Stomach (tissue), 9 donors: ENCODE measurements around the gene PGM5. TPM values are rescaled to one million over a fixed set of nuclear protein-coding genes. Genes with fewer than 3 reads are reported as not detected.

Experiments used
- DNase-seq, 2 donors: peaks; one replicate each; pipeline versions ENCODE4 v3.0.0 to v3.0.0-alpha.2; 2013 to 2019
- H3K27ac ChIP-seq, 5 donors: fragments of 200-600 bp in 4 of 5; sonication (generic) in 4 of 5; one replicate each; pipeline ENCODE4 v1.5.1; 2013 to 2019; ENCODE audit warnings: mild to moderate bottlenecking in 1 of 5, moderate library complexity in 1 of 5
- H3K27me3 ChIP-seq, 3 donors: fragments of 200-600 bp; sonication (generic); one replicate each; pipeline ENCODE4 v1.5.1; 2017 to 2019; ENCODE audit warnings: mixed run types in 1 of 3
- H3K36me3 ChIP-seq, 4 donors: fragments of 200-600 bp; sonication (generic); 1 replicate in 3 of 4; 2 replicates in 1 of 4; pipeline ENCODE4 v1.5.1; 2016 to 2019
- H3K4me1 ChIP-seq, 4 donors: fragments of 200-600 bp; sonication (generic); one replicate each; pipeline ENCODE4 v1.5.1; 2016 to 2019
- H3K4me3 ChIP-seq, 4 donors: fragments of 200-600 bp; sonication (generic) in 3 of 4; one replicate each; pipeline ENCODE4 v1.5.1; 2016 to 2019; ENCODE audit warnings: mild to moderate bottlenecking in 1 of 4
- H3K9me3 ChIP-seq, 4 donors: fragments of 200-600 bp; sonication (generic); one replicate each; pipeline ENCODE4 v1.5.1; 2016 to 2019
- CTCF ChIP-seq, 7 experiments: fragments of 450-650 bp in 4 of 7; fragments of 200-600 bp in 3 of 7; sonication (generic) in 3 of 7; IDR thresholded peaks; one replicate each; pipeline ENCODE4 v1.5.1; 2016 to 2019; ENCODE audit warnings: antibody characterized with exemption in 7 of 7, control low read depth in 2 of 7, mild to moderate bottlenecking in 1 of 7
- EP300 ChIP-seq: sonication (generic); formaldehyde crosslinking; IDR thresholded peaks from one replicate; pipeline ENCODE4 v1.6.1; 2017; ENCODE audit warnings: antibody characterized with exemption
- POLR2A ChIP-seq, 4 donors: fragments of 450-650 bp; IDR thresholded peaks; one replicate each; pipeline ENCODE4 v1.6.1; 2016; ENCODE audit warnings: antibody characterized with exemption in 4 of 4, control low read depth in 2 of 4, mild to moderate bottlenecking in 1 of 4, moderate library complexity in 1 of 4
- POLR2AphosphoS5 ChIP-seq, 3 donors: sonication (generic); formaldehyde crosslinking; IDR thresholded peaks; one replicate each; pipeline ENCODE4 v1.6.1; 2016; ENCODE audit warnings: antibody characterized with exemption in 3 of 3
- WGBS, 5 donors: extraction: QIAGEN DNeasy Blood & Tissue Kit in 3 of 5; methylation state at CpG; one replicate each; pipeline versions ENCODE4 v1.1.5 to v1.1.7; 2013 to 2018; 5-methylcytosine and 5-hydroxymethylcytosine counted together
- intact Hi-C: fragments of 100-400 bp; cut with DNase I; formaldehyde crosslinking; loops from one replicate; pipeline ENCODE4 v1.15.1; 2023; ENCODE audit warnings: low total_unique reads
- polyA plus RNA-seq, 3 donors: library from polyadenylated mRNA; stranded (reverse); fragments of 200-250 nt; gene quantifications; one replicate each; pipeline ENCODE4 v1.2.3, GENCODE V29; 2013
- total RNA-seq, 5 donors: library from RNA; depleted of rRNA; stranded (reverse); fragments of >200 nt; gene quantifications; one replicate each; pipeline versions ENCODE4 v1.1.0 to v1.2.3, GENCODE V29; 2014 to 2016
- donor health status: healthy with polysubstance abuse.
- donor health status: Bipolar disorder and iron deficiency.
- donor health status: healthy.

Gene PGM5
- total and polyA plus RNA-seq, 8 donors = 10.6 to 145 (median 62.2) TPM

- no peak for DNase-seq
- intact Hi-C loops = no loop called here
- no peak overlapping the region for H3K4me3 ChIP-seq
- H3K36me3 ChIP-seq = no peaks in the 10 kb centered on the region
- H3K27ac ChIP-seq = peak overlapping the region in 2 of 5 donors; percentile 70 to 84
- no peaks in the 10 kb centered on the region for H3K9me3 ChIP-seq
- TF ChIP-seq POLR2AphosphoS5 (IDR thresholded peaks at IDR 0.05) (no peak), EP300 (no peak), POLR2A (IDR thresholded peaks at IDR 0.05) (no peak)
- no peaks in the 10 kb centered on the region for H3K27me3 ChIP-seq
- peaks cover 5 to 34% (median 11%) of the 10 kb centered on the region in 4 donors for H3K4me1 ChIP-seq
Measured at GRCh38 chr9:68547417-68547816, 191.0 kb downstream of the PGM5 start.

- no peaks in the 10 kb centered on the region for H3K9me3 ChIP-seq
- H3K4me1 ChIP-seq = peaks cover 5 to 42% (median 13%) of the 10 kb centered on the region in 4 donors
- TF ChIP-seq POLR2AphosphoS5 (IDR thresholded peaks at IDR 0.05) (no peak), EP300 (no peak), CTCF (IDR thresholded peaks at IDR 0.05) (no peak), POLR2A (IDR thresholded peaks at IDR 0.05) (no peak)
- H3K27me3 ChIP-seq = no peaks in the 10 kb centered on the region
- intact Hi-C loops = no loop called here
- no peaks in the 10 kb centered on the region for H3K36me3 ChIP-seq
- no peak overlapping the region for H3K4me3 ChIP-seq
- peak overlapping the region in 1 of 5 donors; percentile 84 for H3K27ac ChIP-seq
- 46 to 55% (median 53%) methylated on average over 3 of the region's 3 CpGs for WGBS, 5 donors
- no peak for DNase-seq
Measured at GRCh38 chr9:68548241-68548640, 191.8 kb downstream of the PGM5 start.

- Histone ChIP-seq H3K9me3 (no peaks in the 10 kb centered on the region), H3K4me3 (no peak overlapping the region), H3K4me1 (peaks cover 5 to 42% (median 13%) of the 10 kb centered on the region in 4 donors), H3K27ac (peak overlapping the region; percentile 24 to 70 (median 57)), H3K27me3 (no peaks in the 10 kb centered on the region), H3K36me3 (no peaks in the 10 kb centered on the region)
- intact Hi-C loops = no loop called here
- TF ChIP-seq CTCF (IDR thresholded peaks at IDR 0.05) (no peak), POLR2AphosphoS5 (IDR thresholded peaks at IDR 0.05) (peak in 2 of 3 donors; percentile 54 to 75), EP300 (no peak), POLR2A (IDR thresholded peaks at IDR 0.05) (no peak)
- 23 to 44% (median 27%) methylated on average over 4 of the region's 4 CpGs for WGBS, 5 donors
- peak; percentile 66 to 79 for DNase-seq
Measured at GRCh38 chr9:68551191-68551590, 194.8 kb downstream of the PGM5 start.

- TF ChIP-seq POLR2A (IDR thresholded peaks at IDR 0.05) (no peak), POLR2AphosphoS5 (IDR thresholded peaks at IDR 0.05) (peak in 2 of 3 donors; percentile 2 to 61)
- Histone ChIP-seq H3K36me3 (no peaks in the 10 kb centered on the region), H3K27ac (peak overlapping the region in 2 of 5 donors; percentile 16 to 38), H3K27me3 (no peaks in the 10 kb centered on the region), H3K4me3 (no peak overlapping the region), H3K9me3 (no peaks in the 10 kb centered on the region), H3K4me1 (peaks cover 5 to 31% (median 9%) of the 10 kb centered on the region in 4 donors)
- 44 to 65% (median 58%) methylated on average over 3 of the region's 3 CpGs for WGBS, 5 donors
- DNase-seq = no peak
- intact Hi-C loops = no loop called here
Measured at GRCh38 chr9:68552700-68553476, 196.5 kb downstream of the PGM5 start.

- H3K9me3 ChIP-seq = no peaks in the 10 kb centered on the region
- intact Hi-C loops = no loop called here
- TF ChIP-seq CTCF (IDR thresholded peaks at IDR 0.05) (no peak), POLR2AphosphoS5 (IDR thresholded peaks at IDR 0.05) (no peak), POLR2A (IDR thresholded peaks at IDR 0.05) (no peak), EP300 (no peak)
- H3K4me1 ChIP-seq = peaks cover 13 to 43% (median 17%) of the 10 kb centered on the region in 4 donors
- no peaks in the 10 kb centered on the region for H3K36me3 ChIP-seq
- DNase-seq = no peak
- H3K4me3 ChIP-seq = no peak overlapping the region
- WGBS, 5 donors = 61 to 100% (median 75%) methylated on average over 1 of the region's 1 CpG
- H3K27me3 ChIP-seq = no peaks in the 10 kb centered on the region
- no peak overlapping the region for H3K27ac ChIP-seq
Measured at GRCh38 chr9:68555437-68556150, 199.2 kb downstream of the PGM5 start.
